Panc1 (cell line): ENCODE results near the gene DNAAF3. TPM values are rescaled to one million over a fixed set of nuclear protein-coding genes. Genes with fewer than 3 reads are reported as not detected.

Source experiments
- ATAC-seq: fragments of 200-7000 bp; cut with Tn5 transposase; 2 replicates; pipeline ENCODE4 v1.9.1; 2020; ENCODE audit warnings: mild to moderate bottlenecking, moderate library complexity
- BruUV-seq: library from RNA; stranded (reverse); fragments of 400-500 nt; replicated peaks from 2 replicates; lab custom pipeline; 2021; lab: Mats Ljungman, UMichigan
- CTCF ChIA-PET: fragments of 300-600 bp; sonication (Branson Sonifier 250); formaldehyde crosslinking; loops from one replicate; lab custom pipeline; 2022; ENCODE audit warnings: antibody characterized with exemption; lab: Charles Lee
- POLR2A ChIA-PET: fragments of 300-600 bp; sonication (Branson Sonifier 250); formaldehyde crosslinking; loops from one replicate; lab custom pipeline; 2022; ENCODE audit warnings: antibody characterized with exemption; lab: Charles Lee
- DNase-seq: peaks from one replicate; pipeline ENCODE4 v3.0.0-alpha.2; 2010; ENCODE audit warnings: low read depth, low spot score
- H3K27ac ChIP-seq: 2 replicates; pipeline ENCODE4 v1.5.1; 2011; ENCODE audit warnings: mild to moderate bottlenecking, low read length, inconsistent platforms
- H3K27me3 ChIP-seq: fragments of 200-500 bp; sonication (Bioruptor generic); 2 replicates; pipeline ENCODE4 v1.6.0; 2014; ENCODE audit warnings: low read length, inconsistent platforms; ENCODE audit not compliant: control insufficient read depth, insufficient read depth
- H3K36me3 ChIP-seq: fragments of 200-500 bp; sonication (Bioruptor generic); 2 replicates; pipeline ENCODE4 v1.5.1; 2014; ENCODE audit warnings: inconsistent platforms, mild to moderate bottlenecking, low read length, moderate library complexity; ENCODE audit not compliant: control insufficient read depth, insufficient read depth
- H3K4me1 ChIP-seq: 2 replicates; pipeline ENCODE4 v1.5.1; 2011; ENCODE audit warnings: inconsistent platforms, mild to moderate bottlenecking, low read length, moderate library complexity; ENCODE audit not compliant: control insufficient read depth, insufficient read depth
- H3K4me3 ChIP-seq, 2 experiments: 2 replicates each; pipeline ENCODE4 v1.5.1; 2011 to 2012; ENCODE audit warnings: low read depth in 2 of 2, low read length in 2 of 2, mild to moderate bottlenecking in 2 of 2, inconsistent platforms in 1 of 2, moderate library complexity in 1 of 2
- H3K9me3 ChIP-seq: fragments of 200-500 bp; sonication (Bioruptor generic); 2 replicates; pipeline ENCODE4 v1.5.1; 2014; ENCODE audit warnings: low read depth, mild to moderate bottlenecking, inconsistent platforms, low read length, moderate library complexity; ENCODE audit not compliant: control insufficient read depth, insufficient read depth
- CTCF ChIP-seq: fragments of 450-650 bp; IDR thresholded peaks from 2 replicates; pipeline ENCODE4 v1.5.1; 2017; ENCODE audit warnings: mild to moderate bottlenecking
- POLR2AphosphoS5 ChIP-seq: IDR thresholded peaks from 2 replicates; pipeline ENCODE4 v1.6.1; 2012; ENCODE audit warnings: mild to moderate bottlenecking, low read depth, low read length, moderate library complexity
- REST ChIP-seq, 2 experiments: IDR thresholded peaks; 2 replicates each; pipeline ENCODE4 v1.6.1; 2011 to 2012; ENCODE audit warnings: low read depth in 2 of 2, control low read depth in 1 of 2, low read length in 1 of 2, mild to moderate bottlenecking in 1 of 2, moderate library complexity in 1 of 2; ENCODE audit not compliant: insufficient read depth in 1 of 2
- SIN3A ChIP-seq: IDR thresholded peaks from 2 replicates; pipeline ENCODE4 v1.6.1; 2012; ENCODE audit warnings: low read depth, mild to moderate bottlenecking, low read length, moderate library complexity, borderline replicate concordance; ENCODE audit not compliant: insufficient read depth
- TCF7L2 ChIP-seq: IDR thresholded peaks from 2 replicates; pipeline ENCODE4 v1.6.1; 2011; ENCODE audit warnings: mild to moderate bottlenecking, low read depth, low read length, inconsistent platforms
- in situ Hi-C: cut with HindIII; loops from 2 replicates; pipeline ENCODE4 v1.10.0; 2016; ENCODE audit warnings: low sequenced_read_pairs, low pct_unique_long_range_greater_than_20kb
- intact Hi-C: fragments of 100-400 bp; cut with micrococcal nuclease; formaldehyde crosslinking; loops from one replicate; pipeline ENCODE4 v1.10.0; 2022; ENCODE audit not compliant: unreplicated experiment
- total RNA-seq: library from RNA; stranded (reverse); gene quantifications from one replicate; pipeline ENCODE4 v1.2.1, GENCODE V29; 2021; ENCODE audit not compliant: unreplicated experiment

The DNAAF3 gene
- total RNA-seq, 1 experiment from 2014 or later, result 12.4 TPM

DNA sequence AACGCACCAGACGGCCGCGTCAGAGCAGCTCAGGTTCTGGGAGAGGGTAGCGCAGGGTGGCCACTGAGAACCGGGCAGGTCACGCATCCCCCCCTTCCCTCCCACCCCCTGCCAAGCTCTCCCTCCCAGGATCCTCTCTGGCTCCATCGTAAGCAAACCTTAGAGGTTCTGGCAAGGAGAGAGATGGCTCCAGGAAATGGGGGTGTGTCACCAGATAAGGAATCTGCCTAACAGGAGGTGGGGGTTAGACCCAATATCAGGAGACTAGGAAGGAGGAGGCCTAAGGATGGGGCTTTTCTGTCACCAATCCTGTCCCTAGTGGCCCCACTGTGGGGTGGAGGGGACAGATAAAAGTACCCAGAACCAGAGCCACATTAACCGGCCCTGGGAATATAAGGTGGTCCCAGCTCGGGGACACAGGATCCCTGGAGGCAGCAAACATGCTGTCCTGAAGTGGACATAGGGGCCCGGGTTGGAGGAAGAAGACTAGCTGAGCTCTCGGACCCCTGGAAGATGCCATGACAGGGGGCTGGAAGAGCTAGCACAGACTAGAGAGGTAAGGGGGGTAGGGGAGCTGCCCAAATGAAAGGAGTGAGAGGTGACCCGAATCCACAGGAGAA is 50.9 kb downstream of the DNAAF3 start:
- POLR2A ChIA-PET, result no interaction called here
- H3K9me3 ChIP-seq, result no peaks in the 10 kb centered on the region
- in situ Hi-C loops, result no loop called here
- peaks cover 34% of the 10 kb centered on the region for H3K4me1 ChIP-seq
- peak overlapping the region; percentile 79 for H3K27ac ChIP-seq
- BruUV-seq, result TSS peak; percentile 47
- CTCF ChIA-PET, result no interaction called here
- no peak for TF ChIP-seq CTCF
- no peak for TF ChIP-seq POLR2AphosphoS5
- TF ChIP-seq TCF7L2, result no peak
- no peak for TF ChIP-seq SIN3A
- TF ChIP-seq REST (IDR thresholded peaks at IDR 0.05; ENCODE audit: insufficient read depth in 1 of 2, low read depth in 2 of 2, low read length in 1 of 2), result no peak
- H3K4me3 ChIP-seq, result peak overlapping the region; percentile 59 to 79
- H3K27me3 ChIP-seq, result no peaks in the 10 kb centered on the region
- no peak for ATAC-seq
- DNase-seq, result no peak
- H3K36me3 ChIP-seq, result no peaks in the 10 kb centered on the region; the same call in 1 of the 2 replicates
- intact Hi-C loops, result no loop called here

- Histone ChIP-seq H3K27ac (no peak overlapping the region), H3K36me3 (no peaks in the 10 kb centered on the region; the same call in 1 of the 2 replicates), H3K4me1 (peaks cover 34% of the 10 kb centered on the region), H3K4me3 (peak overlapping the region in 1 of 2 experiments; percentile 4; a peak in 1 of 4 replicates), H3K9me3 (no peaks in the 10 kb centered on the region), H3K27me3 (no peaks in the 10 kb centered on the region)
- CTCF ChIA-PET, result no interaction called here
- POLR2A ChIA-PET, result no interaction called here
- intact Hi-C loops (no loop called here), in situ Hi-C loops (no loop called here)
- no TSS peak for BruUV-seq
- DNase-seq (no peak), ATAC-seq (no peak)
- TF ChIP-seq TCF7L2 (no peak), CTCF (no peak), REST (IDR thresholded peaks at IDR 0.05; ENCODE audit: insufficient read depth in 1 of 2, low read depth in 2 of 2, low read length in 1 of 2) (no peak), POLR2AphosphoS5 (no peak), SIN3A (no peak)
Measured at GRCh38 chr19:55114566-55115145, 51.8 kb downstream of the DNAAF3 start.
